Left lung (tissue), 10 donors: ENCODE results near the gene MRPS34. TPM values are rescaled to one million over a fixed set of nuclear protein-coding genes. Genes with fewer than 3 reads are reported as not detected.
A peak's percentile ranks its signal among the peaks of the same experiment; 100 is the strongest.

Experiments used
- ATAC-seq: fragments of 200-7000 bp; cut with Tn5 transposase; one replicate; pipeline ENCODE4 v1.9.1; 2020; ENCODE audit warnings: moderate library complexity
- DNase-seq, 4 donors: peaks; one replicate each; pipeline ENCODE4 v3.0.0-alpha.2; 2013 to 2020
- H3K27ac ChIP-seq, 2 donors: fragments of 200-600 bp; sonication (generic) in 1 of 2; one replicate each; pipeline versions ENCODE4 v1.5.0 to v1.8.0; 2020 to 2021
- H3K27me3 ChIP-seq, 2 donors: fragments of 200-600 bp; sonication (generic) in 1 of 2; one replicate each; pipeline versions ENCODE4 v1.5.0 to v1.8.0; 2020 to 2021
- H3K36me3 ChIP-seq, 2 donors: fragments of 200-600 bp; sonication (generic) in 1 of 2; one replicate each; pipeline versions ENCODE4 v1.5.0 to v1.8.0; 2020 to 2021
- H3K4me1 ChIP-seq, 2 donors: fragments of 200-600 bp; one replicate each; pipeline ENCODE4 v1.8.0; 2021
- H3K4me3 ChIP-seq, 2 donors: fragments of 200-600 bp; sonication (generic) in 1 of 2; one replicate each; pipeline versions ENCODE4 v1.5.0 to v1.8.0; 2020 to 2021; ENCODE audit warnings: mild to moderate bottlenecking in 1 of 2
- H3K9me3 ChIP-seq, 2 donors: fragments of 200-600 bp; sonication (generic) in 1 of 2; one replicate each; pipeline versions ENCODE4 v1.5.0 to v1.8.0; 2020 to 2021
- CTCF ChIP-seq, 2 donors: fragments of 200-600 bp; sonication (generic) in 1 of 2; IDR thresholded peaks; one replicate each; pipeline versions ENCODE4 v1.5.0 to v1.8.0; 2021; ENCODE audit warnings: antibody characterized with exemption in 2 of 2
- intact Hi-C, 2 donors: fragments of 100-400 bp; cut with DNase I; formaldehyde crosslinking; loops; one replicate each; pipeline versions ENCODE4 v1.11.2 to v1.14.2; 2022
- polyA plus RNA-seq, 6 donors: library from polyadenylated mRNA; unstranded; fragments of 120-200 nt; gene quantifications; one replicate each; pipeline ENCODE4 v1.2.1, GENCODE V29; 2013; ENCODE audit not compliant: insufficient read length in 6 of 6
- total RNA-seq, 2 donors: library from RNA; stranded (reverse); fragmentation: NEBNext Ultra II Directional; extraction: Animal tissue kit (Norgen Biotek cat#: 25700); gene quantifications; one replicate each; pipeline ENCODE4 v1.2.1, GENCODE V29; 2021
- donor health status: DM: no; HTN: yes; CAD: no.
- donor health status: DM: no; HTN: no; CAD: no.

Gene MRPS34
- total and polyA plus RNA-seq, 8 donors, result 47.5 to 91.5 (median 64.1) TPM

DNA sequence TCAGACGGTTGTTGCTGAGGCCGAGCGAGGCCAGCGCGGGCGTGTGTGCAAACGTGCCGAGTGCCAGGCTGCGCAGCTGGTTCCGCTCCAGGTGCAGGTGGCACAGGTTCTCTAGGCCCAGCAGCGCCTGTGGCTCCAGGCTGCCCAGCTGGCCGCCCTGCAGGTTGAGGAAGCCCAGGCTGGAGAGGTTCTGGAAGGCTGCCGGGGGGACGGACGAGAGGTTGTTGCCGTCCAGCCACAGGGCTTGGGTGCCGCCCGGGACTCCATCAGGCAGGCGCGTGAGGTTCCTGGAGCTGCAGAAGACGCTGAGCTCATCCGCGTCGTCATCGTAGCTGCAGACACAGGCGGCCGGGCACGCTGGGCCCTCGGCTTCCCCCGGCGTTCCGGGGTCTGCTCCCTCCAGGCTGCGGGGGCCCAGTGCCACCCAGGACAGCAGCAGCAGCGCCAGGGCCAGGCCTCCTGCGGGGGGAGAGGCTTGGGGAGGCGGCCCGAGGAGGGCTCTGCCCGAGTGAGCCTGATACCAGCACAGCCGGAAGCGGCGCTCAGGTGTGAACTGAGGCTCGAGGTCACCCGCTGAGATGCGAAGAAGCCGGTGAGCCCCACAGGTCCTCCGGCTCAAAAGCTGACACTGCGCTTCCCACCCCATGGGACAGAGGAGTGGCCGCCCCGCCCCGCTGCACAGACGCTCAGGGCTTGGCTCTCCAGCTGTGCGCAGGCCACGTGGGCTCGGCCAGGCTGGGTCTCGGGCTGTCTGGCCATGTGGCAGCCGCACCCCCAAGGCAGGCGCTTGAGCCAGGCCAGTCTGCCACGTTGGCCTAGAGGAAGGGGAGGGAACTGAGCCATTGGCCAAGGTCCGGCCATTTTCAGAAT, 19.2 kb upstream of the MRPS34 start:
- no peak for TF ChIP-seq CTCF (IDR thresholded peaks at IDR 0.05)
- H3K36me3 ChIP-seq, result peaks cover 0 to 53% of the 10 kb centered on the region in 2 donors
- no peak for ATAC-seq
- DNase-seq, result peak in 2 of 4 donors; percentile 25 to 76
- no peaks in the 10 kb centered on the region for H3K9me3 ChIP-seq
- intact Hi-C loops, result no loop called here
- no peak overlapping the region for H3K27ac ChIP-seq
- H3K27me3 ChIP-seq, result no peaks in the 10 kb centered on the region
- no peak overlapping the region for H3K4me3 ChIP-seq
- H3K4me1 ChIP-seq, result no peaks in the 10 kb centered on the region

DNA sequence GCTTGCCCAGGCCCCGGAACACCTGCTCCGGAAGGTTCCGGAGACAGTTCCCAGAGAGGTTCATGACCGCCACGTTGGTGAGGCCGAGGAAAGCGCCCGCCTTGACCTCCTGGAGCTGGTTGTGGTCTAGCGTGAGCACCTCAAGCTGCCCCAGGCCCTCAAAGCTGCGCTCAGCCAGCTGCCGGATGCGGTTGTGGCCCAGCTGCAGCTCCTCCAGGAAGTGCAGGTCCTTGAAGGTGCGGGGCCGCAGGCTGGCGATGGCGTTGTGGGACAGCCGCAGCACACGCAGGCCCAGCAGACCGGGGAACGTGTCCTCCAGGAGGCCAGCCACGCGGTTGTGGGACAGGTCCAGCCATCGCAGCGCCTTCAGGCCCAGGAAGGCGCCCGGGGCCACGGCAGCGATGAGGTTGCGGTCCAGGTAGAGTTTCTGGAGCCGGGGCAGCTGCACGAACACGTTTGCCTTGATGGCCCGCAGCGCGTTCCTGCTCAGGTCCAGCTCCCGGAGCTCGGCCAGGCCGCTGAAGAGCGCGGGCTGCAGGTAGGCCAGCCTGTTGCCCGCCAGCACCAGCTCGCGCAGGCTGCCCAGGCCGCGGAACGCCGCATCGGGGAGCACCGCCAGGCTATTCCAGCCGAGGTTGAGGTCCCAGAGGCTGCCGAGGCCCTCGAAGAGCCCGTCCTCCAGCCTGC, 18.5 kb upstream of the MRPS34 start:
- H3K27me3 ChIP-seq, result no peaks in the 10 kb centered on the region
- no peak overlapping the region for H3K4me3 ChIP-seq
- no peaks in the 10 kb centered on the region for H3K9me3 ChIP-seq
- peaks cover 0 to 61% of the 10 kb centered on the region in 2 donors for H3K36me3 ChIP-seq
- intact Hi-C loops, result no loop called here
- DNase-seq (peak in 1 of 4 donors; percentile 80), ATAC-seq (no peak)
- H3K4me1 ChIP-seq, result no peaks in the 10 kb centered on the region
- no peak overlapping the region for H3K27ac ChIP-seq
- no peak for TF ChIP-seq CTCF (IDR thresholded peaks at IDR 0.05)

- DNase-seq (peak in 1 of 4 donors; percentile 72), ATAC-seq (no peak)
- no peaks in the 10 kb centered on the region for H3K9me3 ChIP-seq
- no peaks in the 10 kb centered on the region for H3K27me3 ChIP-seq
- no peak for TF ChIP-seq CTCF (IDR thresholded peaks at IDR 0.05)
- peaks cover 0 to 68% of the 10 kb centered on the region in 2 donors for H3K36me3 ChIP-seq
- no peak overlapping the region for H3K4me3 ChIP-seq
- H3K27ac ChIP-seq, result no peak overlapping the region
- H3K4me1 ChIP-seq, result peaks cover 0 to 4% of the 10 kb centered on the region in 2 donors
- intact Hi-C loops, result no loop called here
These were observed 17.8 kb upstream of the MRPS34 start for GRCh38 chr16:1790611-1791255.

DNA sequence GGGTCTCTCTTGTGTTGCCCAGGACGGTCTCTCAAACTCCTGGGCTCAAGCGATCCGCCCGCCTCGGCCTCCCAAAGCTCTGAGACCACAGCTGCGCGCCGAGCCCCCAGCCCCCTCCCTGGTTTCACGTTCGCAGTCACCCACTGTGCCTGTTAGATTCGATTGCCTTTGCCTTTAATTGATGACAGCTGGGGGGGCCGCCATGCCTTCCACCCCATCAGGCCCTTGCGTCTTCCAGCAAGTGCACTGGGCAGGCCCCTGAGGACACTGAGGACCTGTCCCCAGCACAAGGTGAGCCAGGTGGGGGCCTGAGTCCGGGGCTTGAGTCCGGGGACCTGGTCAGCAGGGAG, 17.3 kb upstream of the MRPS34 start:
- H3K4me1 ChIP-seq, result peaks cover 0 to 8% of the 10 kb centered on the region in 2 donors
- ATAC-seq (no peak), DNase-seq (no peak)
- intact Hi-C loops, result no loop called here
- H3K4me3 ChIP-seq, result no peak overlapping the region
- peaks cover 0 to 70% of the 10 kb centered on the region in 2 donors for H3K36me3 ChIP-seq
- H3K27ac ChIP-seq, result no peak overlapping the region
- no peak for TF ChIP-seq CTCF (IDR thresholded peaks at IDR 0.05)
- no peaks in the 10 kb centered on the region for H3K9me3 ChIP-seq
- no peaks in the 10 kb centered on the region for H3K27me3 ChIP-seq

- peaks cover 0 to 70% of the 10 kb centered on the region in 2 donors for H3K36me3 ChIP-seq
- ATAC-seq (no peak), DNase-seq (peak in 1 of 4 donors; percentile 24)
- no peak for TF ChIP-seq CTCF (IDR thresholded peaks at IDR 0.05)
- peaks cover 0 to 12% of the 10 kb centered on the region in 2 donors for H3K4me1 ChIP-seq
- H3K27ac ChIP-seq, result no peak overlapping the region
- H3K27me3 ChIP-seq, result no peaks in the 10 kb centered on the region
- intact Hi-C loops, result no loop called here
- no peak overlapping the region for H3K4me3 ChIP-seq
- H3K9me3 ChIP-seq, result no peaks in the 10 kb centered on the region
These were observed 16.7 kb upstream of the MRPS34 start for GRCh38 chr16:1789643-1790045.
